Measurements from ENCODE around the gene TOM1. TPM values are rescaled to one million over a fixed set of nuclear protein-coding genes. Genes with fewer than 3 reads are reported as not detected.
"Not testable (repeated sequence)": the region's sequence is repeated elsewhere in the genome, so short reads cannot be mapped to it uniquely, and the experiment has no call there.

Gene TOM1
- total RNA-seq, 1 donor: 48.8 TPM

DNA sequence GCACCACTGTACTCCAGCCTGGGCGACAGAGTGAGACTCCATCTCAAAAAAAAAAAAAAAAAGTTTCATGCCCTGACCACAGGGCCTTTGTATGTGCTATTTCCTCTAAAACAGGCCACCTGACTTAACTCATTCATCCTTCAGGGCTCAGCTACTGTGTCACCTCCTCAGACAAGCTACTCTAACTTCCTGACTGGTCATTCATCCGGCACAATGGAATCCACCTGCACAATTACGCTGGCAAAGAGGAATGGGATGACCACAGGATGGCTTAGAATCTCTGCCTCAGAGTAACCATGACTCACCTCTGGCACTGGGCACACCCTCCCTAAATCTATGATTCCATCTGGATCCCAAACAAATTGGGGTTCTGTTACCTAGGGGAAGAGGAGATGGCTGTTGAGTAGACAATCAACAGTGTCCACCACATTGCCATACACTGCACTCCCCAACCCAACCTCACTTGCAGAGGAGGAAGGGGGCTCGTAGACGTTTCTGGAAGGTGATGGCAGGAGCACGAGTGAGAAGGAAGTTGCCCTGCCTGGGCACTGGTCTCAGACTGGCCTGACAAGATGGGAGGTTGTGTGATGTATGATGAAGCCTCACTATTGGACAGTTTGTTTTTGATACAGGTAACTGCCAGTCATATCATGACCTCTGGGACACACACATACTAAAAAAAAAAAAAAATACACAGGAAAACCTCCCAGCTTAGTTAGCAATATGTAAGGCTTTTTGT is 58.4 kb downstream of the TOM1 start:
- no peak for DNase-seq (ENCODE audit: low read depth)
- TF ChIP-seq, protein P1, sequence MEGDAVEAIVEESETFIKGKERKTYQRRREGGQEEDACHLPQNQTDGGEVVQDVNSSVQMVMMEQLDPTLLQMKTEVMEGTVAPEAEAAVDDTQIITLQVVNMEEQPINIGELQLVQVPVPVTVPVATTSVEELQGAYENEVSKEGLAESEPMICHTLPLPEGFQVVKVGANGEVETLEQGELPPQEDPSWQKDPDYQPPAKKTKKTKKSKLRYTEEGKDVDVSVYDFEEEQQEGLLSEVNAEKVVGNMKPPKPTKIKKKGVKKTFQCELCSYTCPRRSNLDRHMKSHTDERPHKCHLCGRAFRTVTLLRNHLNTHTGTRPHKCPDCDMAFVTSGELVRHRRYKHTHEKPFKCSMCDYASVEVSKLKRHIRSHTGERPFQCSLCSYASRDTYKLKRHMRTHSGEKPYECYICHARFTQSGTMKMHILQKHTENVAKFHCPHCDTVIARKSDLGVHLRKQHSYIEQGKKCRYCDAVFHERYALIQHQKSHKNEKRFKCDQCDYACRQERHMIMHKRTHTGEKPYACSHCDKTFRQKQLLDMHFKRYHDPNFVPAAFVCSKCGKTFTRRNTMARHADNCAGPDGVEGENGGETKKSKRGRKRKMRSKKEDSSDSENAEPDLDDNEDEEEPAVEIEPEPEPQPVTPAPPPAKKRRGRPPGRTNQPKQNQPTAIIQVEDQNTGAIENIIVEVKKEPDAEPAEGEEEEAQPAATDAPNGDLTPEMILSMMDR (IDR thresholded peaks at IDR 0.05; ENCODE audit: insufficient read depth, low read length): no peak
- no peak overlapping the region for H3K4me3 ChIP-seq (ENCODE audit: low read depth, low read length)

DNA sequence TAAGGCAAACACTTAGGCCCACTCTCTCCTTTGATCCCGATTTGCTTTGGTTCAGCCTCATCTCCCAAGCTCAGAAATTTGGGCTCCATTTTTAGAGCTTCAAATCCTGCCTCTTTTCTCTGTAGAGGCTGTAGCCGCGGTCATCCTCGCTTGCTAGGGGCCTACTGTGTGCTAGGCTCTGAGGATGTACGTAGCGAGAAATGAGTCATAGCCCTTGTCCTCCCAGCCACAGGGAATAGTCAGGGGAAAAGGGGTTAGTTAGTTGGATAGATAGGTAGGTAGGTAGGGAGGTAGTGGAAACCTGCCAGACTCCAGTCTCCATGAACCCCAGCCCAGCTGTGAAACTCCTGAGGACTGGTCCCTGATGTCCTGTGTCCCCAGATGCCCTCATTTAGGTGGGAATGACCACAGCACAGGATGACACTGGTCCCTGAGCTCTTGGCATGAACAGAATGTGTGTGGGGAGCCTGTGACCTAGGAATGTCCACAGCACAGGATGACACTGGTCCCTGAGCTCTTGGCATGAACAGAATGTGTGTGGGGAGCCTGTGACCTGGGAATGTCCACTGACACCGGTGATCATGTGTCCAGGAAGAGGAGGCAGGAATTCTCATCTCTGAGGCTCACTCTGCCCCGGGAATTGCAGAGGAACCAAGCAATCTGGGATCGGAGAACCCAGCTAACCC is 59.8 kb downstream of the TOM1 start:
- DNase-seq (ENCODE audit: low read depth): no peak
- TF ChIP-seq, protein P1 (IDR thresholded peaks at IDR 0.05; ENCODE audit: insufficient read depth, low read length): no peak
- H3K4me3 ChIP-seq (ENCODE audit: low read depth, low read length): no peak overlapping the region

DNA sequence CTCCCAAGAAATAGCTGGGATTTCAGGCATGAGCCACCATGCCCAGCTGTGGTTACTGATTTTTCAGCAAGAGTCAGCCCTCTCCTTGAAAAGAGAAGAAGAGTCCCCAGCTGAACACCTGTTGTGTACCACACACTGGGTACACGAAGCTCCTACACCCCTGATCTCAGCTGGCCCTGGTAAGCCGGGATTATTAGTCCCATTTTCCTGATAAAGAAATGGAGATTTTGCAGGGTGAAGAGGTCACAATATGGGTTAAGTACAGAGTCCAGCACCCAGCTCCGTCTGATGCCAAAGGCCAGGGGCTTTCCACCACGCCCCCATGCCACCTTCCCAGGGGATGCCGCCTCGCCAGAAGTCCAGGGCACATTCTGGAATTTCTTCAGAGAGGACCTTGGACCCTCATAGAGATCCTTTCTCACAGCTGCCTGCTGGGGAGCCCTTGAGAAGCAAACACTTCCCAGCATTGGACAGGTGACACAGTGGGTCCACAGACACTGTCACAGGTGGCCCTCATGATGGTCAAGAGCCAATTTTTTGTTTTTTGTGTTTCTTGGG is 61.4 kb downstream of the TOM1 start:
- DNase-seq (ENCODE audit: low read depth): no peak
- TF ChIP-seq, protein P1 (IDR thresholded peaks at IDR 0.05; ENCODE audit: insufficient read depth, low read length): no peak
- H3K4me3 ChIP-seq (ENCODE audit: low read depth, low read length): no peak overlapping the region

DNA sequence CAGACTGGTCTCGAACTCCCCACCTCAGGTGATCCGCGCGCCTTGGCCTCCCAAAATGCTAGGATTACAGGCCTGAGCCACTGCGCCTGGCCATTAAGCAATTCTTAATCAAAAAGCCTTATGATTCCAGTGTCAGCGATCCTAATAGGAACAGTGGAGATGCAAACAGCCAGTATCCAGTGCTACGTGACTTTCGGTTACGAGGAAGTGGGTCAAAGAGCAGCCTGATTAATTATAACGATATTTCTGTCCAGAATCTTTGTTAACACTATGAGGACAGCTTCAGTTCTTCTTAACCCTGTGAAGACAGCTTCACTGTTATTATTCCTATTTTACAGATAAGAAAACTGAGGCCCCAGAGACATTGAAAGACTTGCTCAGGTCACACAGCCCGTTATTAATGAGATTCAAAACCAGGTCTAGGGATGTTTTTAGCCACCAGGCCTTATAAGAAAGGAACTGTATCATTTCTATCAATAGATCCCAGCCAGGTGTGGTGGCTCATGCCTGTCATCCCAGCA is 63.9 kb downstream of the TOM1 start:
- H3K4me3 ChIP-seq (ENCODE audit: low read depth, low read length): no peak overlapping the region
- no peak for DNase-seq (ENCODE audit: low read depth)
- TF ChIP-seq, protein P1 (IDR thresholded peaks at IDR 0.05; ENCODE audit: insufficient read depth, low read length): no peak

DNA sequence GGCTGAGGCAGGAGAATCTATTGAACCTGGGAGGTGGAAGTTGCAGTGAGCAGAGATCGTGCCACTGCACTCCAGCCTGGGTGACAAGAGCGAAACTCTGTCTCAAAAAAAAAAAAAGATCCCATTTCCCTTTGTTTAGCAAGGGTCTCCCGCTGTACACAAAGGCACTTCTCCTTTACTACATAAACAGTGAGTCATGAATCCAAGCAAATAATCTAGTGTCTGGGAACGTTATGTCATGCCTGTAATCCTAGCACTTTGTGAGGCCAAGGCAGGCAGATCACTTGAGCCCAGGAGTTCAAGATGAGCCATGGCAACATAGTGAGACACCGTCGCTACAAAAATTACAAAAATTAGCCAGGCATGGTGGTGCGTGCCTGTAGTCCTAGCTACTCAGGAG is 64.5 kb downstream of the TOM1 start:
- DNase-seq (ENCODE audit: low read depth); H3K4me3 ChIP-seq (ENCODE audit: low read depth, low read length): not testable (repeated sequence)

DNA sequence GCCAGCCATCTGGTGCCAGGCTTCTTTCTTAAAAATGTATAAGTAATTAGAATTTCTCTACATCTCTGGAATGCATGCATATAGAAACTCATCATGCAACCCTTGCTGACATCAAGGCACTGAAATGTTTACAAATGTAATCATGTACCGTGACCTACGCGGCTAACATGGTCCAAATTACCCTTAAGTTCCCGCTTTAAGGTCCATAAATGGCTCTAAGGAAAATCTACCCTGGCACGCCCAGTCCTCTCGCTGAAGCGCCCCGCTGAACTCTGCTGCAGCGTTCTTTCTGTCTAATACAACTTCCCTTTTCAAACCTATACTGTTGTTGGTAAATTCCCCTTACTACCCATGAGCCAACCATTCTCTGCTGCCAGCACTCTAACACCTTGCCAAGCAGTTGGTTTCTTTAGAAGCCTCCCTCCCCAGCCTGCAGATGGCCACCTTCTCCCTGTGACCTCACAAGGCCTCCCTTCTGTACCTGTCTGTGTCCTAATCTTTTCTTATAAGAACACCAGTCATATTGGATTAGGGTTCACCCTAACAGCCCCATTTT is 67.7 kb downstream of the TOM1 start:
- DNase-seq (ENCODE audit: low read depth): no peak

More for the DNA sequence above, 67.7 kb downstream of the TOM1 start:
- no peak overlapping the region for H3K4me3 ChIP-seq (ENCODE audit: low read depth, low read length)
- TF ChIP-seq, protein P1 (IDR thresholded peaks at IDR 0.05; ENCODE audit: insufficient read depth, low read length): no peak
